ENCODE measurements around the gene FOXO3. TPM values are rescaled to one million over a fixed set of nuclear protein-coding genes. Genes with fewer than 3 reads are reported as not detected.

FOXO3 gene
- total and polyA plus RNA-seq, 2 of the 8 experiments (the other 6 are each of a cell fraction or from before 2014, with no cell fraction given) = 13.1 to 19.3 TPM

DNA sequence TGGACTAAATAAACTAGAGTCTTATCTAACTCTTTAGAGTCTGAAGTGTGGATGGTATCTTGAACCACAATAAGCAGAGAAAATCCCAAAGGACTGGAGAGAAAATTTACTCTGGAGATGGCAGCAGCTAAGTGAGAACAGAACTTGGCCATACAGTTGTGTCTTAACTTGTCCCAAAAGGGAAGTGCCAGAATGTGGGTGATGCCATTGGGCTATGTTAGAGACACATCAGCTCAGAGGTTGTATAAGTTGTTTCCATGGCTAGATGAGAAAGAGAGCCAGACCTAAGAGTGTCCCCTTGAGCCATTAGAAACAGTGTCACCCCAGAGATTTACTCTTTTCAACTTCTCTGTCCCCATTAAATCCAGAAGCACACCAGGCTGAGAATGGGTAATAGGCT lies 36.2 kb downstream of the FOXO3 start:
- H3K36me3 ChIP-seq (ENCODE audit: control insufficient read depth in 2 of 4, insufficient read depth in 4 of 4, low read length in 3 of 4) = no peaks in the 10 kb centered on the region
- no peak overlapping the region for H4K5ac ChIP-seq (ENCODE audit: insufficient read length, low read depth, low read length)
- no peak overlapping the region for H3K23ac ChIP-seq (ENCODE audit: insufficient read length)
- peaks cover 0 to 5% (median 2%) of the 10 kb centered on the region in 4 experiments; a peak in 3 of 7 replicates for H3K4me1 ChIP-seq (replicated peaks in 1 of 4; ENCODE audit: control insufficient read depth in 3 of 4, insufficient read depth in 4 of 4, low read length in 3 of 4)
- FAIRE-seq (no peak), DNase-seq (ENCODE audit: low read depth in 1 of 2, low spot score in 2 of 2) (no peak)
- no peaks in the 10 kb centered on the region for H3K9me3 ChIP-seq (ENCODE audit: insufficient read depth in 2 of 2, low read depth in 1 of 2, low read length in 1 of 2)
- H4K20me1 ChIP-seq (replicated peaks in 1 of 2; ENCODE audit: control insufficient read depth in 1 of 2, insufficient read depth in 2 of 2, low read length in 2 of 2) = peaks cover 0 to 2% of the 10 kb centered on the region in 2 experiments
- H3K9ac ChIP-seq (replicated peaks in 1 of 4; ENCODE audit: extremely low read depth in 1 of 4, low read depth in 3 of 4, low read length in 3 of 4) = no peak overlapping the region
- H3K79me1 ChIP-seq (ENCODE audit: low read depth, low read length) = peaks cover 6% of the 10 kb centered on the region; the same call in 1 of the 2 replicates
- H3K79me2 ChIP-seq (ENCODE audit: control insufficient read depth in 1 of 2, insufficient read depth in 2 of 2, low read length in 2 of 2) = peaks cover 0 to 73% of the 10 kb centered on the region in 2 experiments; a peak in 2 of 4 replicates
- no peak overlapping the region for H2AK5ac ChIP-seq (ENCODE audit: low read depth, low read length)
- no peak overlapping the region for H2BK15ac ChIP-seq (ENCODE audit: low read length)
- H2BK120ac ChIP-seq (replicated peaks; ENCODE audit: low read depth, low read length) = no peak overlapping the region
- no peak overlapping the region for H4K91ac ChIP-seq (replicated peaks; ENCODE audit: insufficient read length, low read length)
- H3K56ac ChIP-seq (replicated peaks; ENCODE audit: insufficient read length, low read depth, low read length) = no peak overlapping the region
- H3K18ac ChIP-seq (ENCODE audit: extremely low read depth, low read length) = no peak overlapping the region
- no peak overlapping the region for H2AFZ ChIP-seq (ENCODE audit: low read length)
- H3K23me2 ChIP-seq (ENCODE audit: low read depth, low read length) = no peaks in the 10 kb centered on the region
- ChIA-PET POLR2A (ENCODE audit: partially characterized antibody) (interaction anchor here (1.7 kb wide), 1 partner anchor 29 kb away, joined by 4 read pairs; no protein-coding TSS in a partner anchor), CTCF (ENCODE audit: partially characterized antibody) (interaction anchor here (1.1 to 1.6 kb wide), 4 partner anchors 21 to 131 kb away, joined by 3 to 4 read pairs (median 3); no protein-coding TSS in a partner anchor)
- H3K4me3 ChIP-seq (ENCODE audit: extremely low read depth in 1 of 4, insufficient read depth in 2 of 4, low read depth in 3 of 4, low read length in 4 of 4) = no peak overlapping the region
- H2BK5ac ChIP-seq (ENCODE audit: low read depth, low read length) = no peak overlapping the region
- no peak overlapping the region for H3K27ac ChIP-seq (ENCODE audit: low read depth, low read length)
- no peak overlapping the region for H3K4me2 ChIP-seq (ENCODE audit: insufficient read depth in 1 of 2, low read depth in 2 of 2, low read length in 2 of 2)
- H2BK12ac ChIP-seq (ENCODE audit: low read depth, low read length) = no peak overlapping the region
- H2BK20ac ChIP-seq (ENCODE audit: low read length) = no peak overlapping the region
- no peak overlapping the region for H4K8ac ChIP-seq (ENCODE audit: extremely low read depth, insufficient read depth, low read length)
- no peak overlapping the region for H3K14ac ChIP-seq (ENCODE audit: insufficient read length)
- no peaks in the 10 kb centered on the region for H3K27me3 ChIP-seq (replicated peaks in 1 of 4; ENCODE audit: control insufficient read depth in 3 of 4, extremely low read depth in 1 of 4, insufficient read depth in 3 of 4, low read length in 3 of 4)
- H3K4ac ChIP-seq (replicated peaks; ENCODE audit: insufficient read length, low read depth, low read length) = no peak overlapping the region
- TF ChIP-seq RNF2 (IDR thresholded peaks at IDR 0.05; ENCODE audit: borderline replicate concordance, low read depth, low read length, missing control alignments, poor library complexity, severe bottlenecking) (no peak), POLR2A (IDR thresholded peaks at IDR 0.05; ENCODE audit: control extremely low read depth in 1 of 2, low read depth in 2 of 2, low read length in 2 of 2) (no peak)
